ENCODE results near the gene PLXNA3.

DNA sequence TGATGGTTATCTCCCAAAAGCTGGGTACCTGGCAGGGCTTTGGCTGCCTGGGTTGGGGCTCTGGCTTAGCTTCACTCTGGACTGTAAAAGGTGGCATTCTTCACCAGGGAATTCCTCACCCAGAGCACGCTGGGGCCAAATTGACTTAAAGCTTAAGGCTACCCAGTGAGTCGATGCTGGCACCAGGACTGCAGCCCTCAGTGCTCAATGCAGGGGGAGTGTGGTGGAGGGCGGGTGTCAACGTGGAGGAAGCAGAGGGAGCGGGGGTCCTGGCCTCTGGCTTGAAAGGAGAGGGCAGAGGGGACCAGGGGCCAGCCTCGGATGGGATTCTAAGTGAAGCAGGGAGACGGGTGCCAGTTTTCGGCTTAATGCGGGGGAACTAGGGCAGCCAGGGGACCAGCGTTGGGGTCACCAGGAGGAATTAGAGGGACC lies 14.6 kb upstream of the PLXNA3 start:
- TF ChIP-seq, protein P1, sequence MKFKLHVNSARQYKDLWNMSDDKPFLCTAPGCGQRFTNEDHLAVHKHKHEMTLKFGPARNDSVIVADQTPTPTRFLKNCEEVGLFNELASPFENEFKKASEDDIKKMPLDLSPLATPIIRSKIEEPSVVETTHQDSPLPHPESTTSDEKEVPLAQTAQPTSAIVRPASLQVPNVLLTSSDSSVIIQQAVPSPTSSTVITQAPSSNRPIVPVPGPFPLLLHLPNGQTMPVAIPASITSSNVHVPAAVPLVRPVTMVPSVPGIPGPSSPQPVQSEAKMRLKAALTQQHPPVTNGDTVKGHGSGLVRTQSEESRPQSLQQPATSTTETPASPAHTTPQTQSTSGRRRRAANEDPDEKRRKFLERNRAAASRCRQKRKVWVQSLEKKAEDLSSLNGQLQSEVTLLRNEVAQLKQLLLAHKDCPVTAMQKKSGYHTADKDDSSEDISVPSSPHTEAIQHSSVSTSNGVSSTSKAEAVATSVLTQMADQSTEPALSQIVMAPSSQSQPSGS (IDR thresholded peaks at IDR 0.05; ENCODE audit: low read length): no peak
- TF ChIP-seq, protein P2, sequence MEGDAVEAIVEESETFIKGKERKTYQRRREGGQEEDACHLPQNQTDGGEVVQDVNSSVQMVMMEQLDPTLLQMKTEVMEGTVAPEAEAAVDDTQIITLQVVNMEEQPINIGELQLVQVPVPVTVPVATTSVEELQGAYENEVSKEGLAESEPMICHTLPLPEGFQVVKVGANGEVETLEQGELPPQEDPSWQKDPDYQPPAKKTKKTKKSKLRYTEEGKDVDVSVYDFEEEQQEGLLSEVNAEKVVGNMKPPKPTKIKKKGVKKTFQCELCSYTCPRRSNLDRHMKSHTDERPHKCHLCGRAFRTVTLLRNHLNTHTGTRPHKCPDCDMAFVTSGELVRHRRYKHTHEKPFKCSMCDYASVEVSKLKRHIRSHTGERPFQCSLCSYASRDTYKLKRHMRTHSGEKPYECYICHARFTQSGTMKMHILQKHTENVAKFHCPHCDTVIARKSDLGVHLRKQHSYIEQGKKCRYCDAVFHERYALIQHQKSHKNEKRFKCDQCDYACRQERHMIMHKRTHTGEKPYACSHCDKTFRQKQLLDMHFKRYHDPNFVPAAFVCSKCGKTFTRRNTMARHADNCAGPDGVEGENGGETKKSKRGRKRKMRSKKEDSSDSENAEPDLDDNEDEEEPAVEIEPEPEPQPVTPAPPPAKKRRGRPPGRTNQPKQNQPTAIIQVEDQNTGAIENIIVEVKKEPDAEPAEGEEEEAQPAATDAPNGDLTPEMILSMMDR (IDR thresholded peaks at IDR 0.05 in 2 of 3, conservative IDR thresholded peaks at IDR 0.05 in 1 of 3; ENCODE audit: control insufficient read depth in 2 of 3, extremely low read depth in 1 of 3, insufficient read depth in 1 of 3, low read depth in 3 of 3, low read length in 3 of 3): no peak
- no peak for TF ChIP-seq NFYB (IDR thresholded peaks at IDR 0.05; ENCODE audit: insufficient read depth, low read depth, low read length)
- TF ChIP-seq, protein P3, sequence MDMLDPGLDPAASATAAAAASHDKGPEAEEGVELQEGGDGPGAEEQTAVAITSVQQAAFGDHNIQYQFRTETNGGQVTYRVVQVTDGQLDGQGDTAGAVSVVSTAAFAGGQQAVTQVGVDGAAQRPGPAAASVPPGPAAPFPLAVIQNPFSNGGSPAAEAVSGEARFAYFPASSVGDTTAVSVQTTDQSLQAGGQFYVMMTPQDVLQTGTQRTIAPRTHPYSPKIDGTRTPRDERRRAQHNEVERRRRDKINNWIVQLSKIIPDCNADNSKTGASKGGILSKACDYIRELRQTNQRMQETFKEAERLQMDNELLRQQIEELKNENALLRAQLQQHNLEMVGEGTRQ (IDR thresholded peaks at IDR 0.05; ENCODE audit: borderline replicate concordance, low read depth, low read length): no peak
- no peak for TF ChIP-seq EGR1 (IDR thresholded peaks at IDR 0.05; ENCODE audit: borderline replicate concordance in 1 of 2, low read depth in 2 of 2, low read length in 2 of 2)
- TF ChIP-seq TARDBP (IDR thresholded peaks at IDR 0.05; ENCODE audit: borderline replicate concordance): no peak
